ENCODE results near the gene ZNF697. TPM values are rescaled to one million over a fixed set of nuclear protein-coding genes. Genes with fewer than 3 reads are reported as not detected.
A peak's percentile ranks its signal among the peaks of the same experiment; 100 is the strongest.
"Not testable (repeated sequence)": the region's sequence is repeated elsewhere in the genome, so short reads cannot be mapped to it uniquely, and the experiment has no call there.

ZNF697 gene
- total RNA-seq, 2 experiments from 2014 or later: 0.41 to 0.59 TPM

DNA sequence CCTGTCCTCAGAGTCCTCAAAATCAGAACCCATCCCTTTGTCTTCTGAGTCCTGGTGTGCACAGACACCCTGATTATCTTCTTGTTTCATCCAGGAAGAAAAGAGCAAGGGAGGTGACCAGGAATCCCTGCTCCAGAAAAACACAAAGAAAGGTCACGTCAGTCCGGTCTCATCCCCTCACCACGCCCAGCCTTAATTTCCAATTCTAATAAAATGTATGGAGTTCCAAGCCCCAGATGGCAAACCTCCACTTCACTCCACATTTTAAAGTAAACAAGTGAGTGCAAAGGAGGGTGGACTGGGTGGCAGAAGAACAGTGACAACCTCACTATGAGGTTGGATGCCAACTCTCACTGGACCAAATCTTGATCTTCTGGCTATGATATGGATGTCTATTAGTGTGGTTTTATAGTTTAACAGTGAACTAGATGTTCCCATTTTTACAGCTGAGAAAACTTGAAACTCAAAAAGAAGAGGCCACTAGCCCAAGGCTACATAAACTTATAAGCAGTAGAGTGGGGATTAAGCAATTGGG lies 22.0 kb downstream of the ZNF697 start:
- DNase-seq: no peak
- Mint-ChIP-seq H3K4me3 (no peak overlapping the region), H3K36me3 (ENCODE audit: low read depth) (peaks cover 3% of the 10 kb centered on the region), H3K27ac (no peak overlapping the region), H3K27me3 (ENCODE audit: low read depth) (peaks cover 25% of the 10 kb centered on the region), H3K9me3 (peaks cover 3% of the 10 kb centered on the region), H3K4me1 (ENCODE audit: low read depth) (no peaks in the 10 kb centered on the region)
- intact Hi-C loops (cut with micrococcal nuclease): no loop called here
- CTCF ChIA-PET: no interaction called here

DNA sequence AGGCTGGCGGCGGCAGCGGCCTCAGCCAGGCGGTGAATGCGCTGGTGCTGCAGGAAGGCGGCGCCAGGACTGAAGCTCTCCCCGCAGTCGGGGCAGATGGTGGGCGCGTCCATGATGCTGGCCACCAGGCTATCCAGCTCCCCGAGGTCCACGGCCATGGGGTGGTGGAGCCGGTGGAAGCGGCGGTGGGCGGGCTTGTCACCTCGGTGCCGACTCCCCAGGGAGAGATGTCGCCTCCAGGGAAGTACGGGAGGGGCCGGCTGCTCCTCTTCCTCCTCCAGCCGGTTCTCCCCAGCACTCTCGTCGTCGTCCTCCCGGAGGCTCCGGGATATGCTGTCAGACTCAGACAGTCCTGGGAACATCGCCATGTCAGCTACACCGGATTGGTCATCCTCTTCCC lies 24.4 kb downstream of the ZNF697 start:
- Mint-ChIP-seq H3K36me3 (ENCODE audit: low read depth) (peaks cover 3% of the 10 kb centered on the region), H3K27ac (no peak overlapping the region), H3K4me1 (ENCODE audit: low read depth) (no peaks in the 10 kb centered on the region), H3K27me3 (ENCODE audit: low read depth) (peaks cover 6% of the 10 kb centered on the region), H3K9me3 (peaks cover 3% of the 10 kb centered on the region), H3K4me3 (no peak overlapping the region)
- DNase-seq: no peak
- CTCF ChIA-PET: no interaction called here
- intact Hi-C loops (cut with micrococcal nuclease): no loop called here

DNA sequence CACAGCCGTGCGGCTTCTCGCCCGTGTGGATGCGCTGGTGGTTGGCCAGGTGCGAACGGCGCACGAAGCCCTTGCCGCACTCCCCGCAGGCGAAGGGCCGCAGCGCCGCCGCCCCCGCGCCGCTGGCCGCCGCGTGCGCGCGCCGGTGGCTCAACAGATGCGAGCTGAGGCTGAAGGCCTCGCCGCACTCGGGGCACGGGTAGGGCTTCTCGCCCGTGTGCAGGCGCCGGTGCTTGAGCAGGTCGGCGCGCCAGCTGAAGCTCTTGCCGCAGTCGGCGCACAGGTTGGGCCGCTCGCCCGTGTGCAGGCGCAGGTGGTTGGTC lies 24.9 kb downstream of the ZNF697 start:
- no peak overlapping the region for H3K27ac Mint-ChIP-seq
- DNase-seq: no peak
- peaks cover 3% of the 10 kb centered on the region for H3K36me3 Mint-ChIP-seq (ENCODE audit: low read depth)
- H3K9me3 Mint-ChIP-seq: peaks cover 3% of the 10 kb centered on the region
- CTCF ChIA-PET: no interaction called here
- intact Hi-C loops (cut with micrococcal nuclease): no loop called here
- peaks cover under 1% of the 10 kb centered on the region for H3K27me3 Mint-ChIP-seq (ENCODE audit: low read depth)
- no peak overlapping the region for H3K4me3 Mint-ChIP-seq
- no peaks in the 10 kb centered on the region for H3K4me1 Mint-ChIP-seq (ENCODE audit: low read depth)

DNA sequence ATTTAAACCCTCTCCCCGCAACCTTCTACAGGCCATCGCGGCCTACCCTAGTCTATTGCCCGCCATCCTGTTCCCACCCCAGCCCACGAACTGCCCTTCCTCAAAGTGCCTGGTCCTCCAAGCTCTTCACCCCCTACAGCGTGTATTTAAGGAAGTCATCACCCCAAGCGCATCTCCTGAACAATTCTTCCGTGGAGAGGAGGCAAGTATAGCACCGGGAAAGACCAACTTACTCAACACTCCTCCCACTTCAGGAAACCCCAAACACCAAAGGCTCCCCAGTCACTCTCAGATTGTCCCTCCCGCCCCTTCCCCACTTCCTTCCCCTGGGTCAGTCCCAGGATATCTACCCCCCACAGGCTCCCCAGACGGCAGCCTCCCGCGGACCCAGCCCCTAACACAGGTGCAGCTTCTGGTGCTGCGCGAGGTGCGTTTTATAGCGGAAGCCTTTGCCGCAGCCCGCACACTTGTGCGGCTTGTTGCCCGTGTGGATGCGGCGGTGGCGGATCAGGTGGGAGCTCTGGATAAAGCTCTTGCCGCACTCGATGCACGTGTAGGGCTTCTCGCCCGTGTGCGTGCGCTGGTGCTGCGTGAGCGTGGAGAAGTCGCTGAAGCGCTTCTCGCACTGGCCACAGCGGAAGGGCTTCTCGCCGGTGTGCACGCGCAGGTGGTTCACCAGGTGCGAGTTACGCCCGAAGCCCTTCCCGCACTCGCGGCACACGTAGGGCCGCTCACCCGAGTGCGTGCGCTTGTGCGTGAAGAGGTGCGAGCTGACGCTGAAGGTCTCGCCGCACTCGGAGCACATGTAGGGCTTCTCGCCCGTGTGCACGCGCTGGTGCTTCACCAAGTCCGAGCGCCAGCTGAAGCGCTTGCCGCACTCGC lies 25.5 kb downstream of the ZNF697 start:
- no peak overlapping the region for H3K4me3 Mint-ChIP-seq
- H3K9me3 Mint-ChIP-seq: peaks cover 3% of the 10 kb centered on the region
- no peak overlapping the region for H3K27ac Mint-ChIP-seq
- CTCF ChIA-PET: no interaction called here
- H3K36me3 Mint-ChIP-seq (ENCODE audit: low read depth): peaks cover 3% of the 10 kb centered on the region
- intact Hi-C loops (cut with micrococcal nuclease): no loop called here
- no peaks in the 10 kb centered on the region for H3K4me1 Mint-ChIP-seq (ENCODE audit: low read depth)
- H3K27me3 Mint-ChIP-seq (ENCODE audit: low read depth): no peaks in the 10 kb centered on the region
- no peak for DNase-seq

DNA sequence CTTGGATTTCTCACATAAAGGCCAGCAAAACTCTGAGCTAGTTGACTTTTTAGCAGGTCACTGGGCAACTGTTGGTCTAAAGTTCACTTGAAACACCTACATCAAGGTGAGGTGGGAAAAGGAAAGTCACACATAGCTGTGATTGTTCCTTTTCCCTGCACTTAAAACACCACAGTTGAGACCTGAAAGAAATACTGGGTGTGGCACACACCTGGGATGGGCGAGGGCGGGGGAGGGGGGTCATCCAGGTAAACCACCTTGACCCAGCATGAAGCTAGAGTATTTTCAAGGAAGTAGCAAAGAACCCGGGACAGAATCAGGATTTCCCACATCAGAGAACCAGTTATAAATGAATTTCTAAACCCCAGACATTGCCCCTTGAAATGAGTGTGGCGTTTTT lies 26.4 kb downstream of the ZNF697 start:
- no peak for DNase-seq
- intact Hi-C loops (cut with micrococcal nuclease): no loop called here
- Mint-ChIP-seq H3K4me3 (no peak overlapping the region), H3K4me1 (ENCODE audit: low read depth) (no peaks in the 10 kb centered on the region), H3K27me3 (ENCODE audit: low read depth) (no peaks in the 10 kb centered on the region), H3K9me3 (peaks cover 3% of the 10 kb centered on the region), H3K27ac (no peak overlapping the region), H3K36me3 (ENCODE audit: low read depth) (peaks cover 3% of the 10 kb centered on the region)
- CTCF ChIA-PET: interaction anchor here (0.6 to 13.5 kb wide), 2 partner anchors 54 to 78 kb away, joined by 7 to 197 read pairs; no protein-coding TSS in a partner anchor

DNA sequence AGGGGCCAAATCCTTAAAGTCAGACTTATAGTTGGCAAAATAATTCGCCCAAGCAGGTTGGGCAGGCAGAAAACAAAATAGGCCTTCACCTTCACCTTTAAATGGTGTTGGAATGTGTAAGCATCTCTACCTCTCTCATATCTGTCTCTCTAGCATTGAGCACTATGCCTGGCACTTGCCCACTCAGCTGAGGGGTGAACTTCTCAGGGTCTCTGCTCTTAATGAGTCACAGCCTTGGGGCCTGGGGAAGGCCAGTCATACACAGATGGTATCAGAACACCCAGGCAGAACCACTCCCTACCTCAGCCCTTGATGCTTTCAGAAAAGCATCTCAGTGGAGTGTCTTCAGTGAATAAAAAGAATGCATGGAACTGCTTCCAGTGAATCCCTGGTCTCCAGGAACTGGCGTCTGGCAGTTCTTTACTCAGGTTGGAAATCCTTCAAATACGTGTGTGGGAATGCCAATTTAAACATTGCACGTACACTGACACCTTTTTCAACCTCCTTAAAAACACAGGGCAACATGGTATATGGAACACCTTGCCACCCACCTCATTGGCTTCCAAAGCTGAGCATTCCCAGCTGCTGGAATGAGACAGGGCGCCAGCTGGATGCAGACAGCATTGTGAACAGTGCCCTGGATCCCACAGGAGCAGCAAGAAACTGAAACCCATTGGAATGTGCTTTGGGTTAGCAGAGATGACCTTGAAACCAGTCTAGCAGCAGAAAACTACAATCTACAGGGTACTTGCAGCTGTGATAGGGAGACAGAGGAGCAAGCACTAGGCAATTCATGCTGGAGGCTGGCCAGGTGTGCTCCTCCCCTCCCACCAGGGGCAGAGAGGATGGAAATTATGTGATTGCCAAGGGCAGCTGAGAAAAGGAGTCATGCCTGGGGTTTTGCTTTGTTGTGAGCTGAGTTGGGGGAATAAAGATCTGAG lies 30.0 kb downstream of the ZNF697 start:
- CTCF ChIA-PET: interaction anchor here (2.0 to 13.5 kb wide), 2 partner anchors 31 to 58 kb away, joined by 5 to 197 read pairs; partner anchors contain the start of gene ZNF697
- DNase-seq: no peak
- Mint-ChIP-seq H3K4me1 (ENCODE audit: low read depth) (no peaks in the 10 kb centered on the region), H3K27me3 (ENCODE audit: low read depth) (no peaks in the 10 kb centered on the region), H3K9me3 (peaks cover 3% of the 10 kb centered on the region), H3K4me3 (no peak overlapping the region), H3K27ac (no peak overlapping the region), H3K36me3 (ENCODE audit: low read depth) (no peaks in the 10 kb centered on the region)
- intact Hi-C loops (cut with micrococcal nuclease): no loop called here

DNA sequence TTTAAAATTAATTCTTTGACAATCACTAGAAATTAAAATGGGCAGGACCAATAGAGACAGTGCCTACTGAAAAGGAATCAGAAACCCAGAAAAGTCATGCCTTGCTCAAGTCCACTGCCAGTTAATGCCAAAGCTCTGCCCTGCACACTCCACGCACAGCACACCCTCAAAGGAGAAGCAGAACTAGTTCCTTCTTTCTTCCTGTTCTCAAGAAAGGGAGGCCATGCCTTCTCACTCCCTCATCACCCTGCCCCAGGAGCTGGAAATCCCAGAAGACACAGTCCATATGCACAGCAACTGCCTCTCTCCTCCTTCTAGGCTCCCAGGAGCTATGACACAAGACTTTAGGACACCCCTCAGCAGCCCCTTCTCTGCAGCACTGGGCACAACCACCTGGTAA lies 31.3 kb downstream of the ZNF697 start:
- H3K27me3 Mint-ChIP-seq (ENCODE audit: low read depth); intact Hi-C loops (cut with micrococcal nuclease); H3K9me3 Mint-ChIP-seq; H3K36me3 Mint-ChIP-seq (ENCODE audit: low read depth); H3K4me3 Mint-ChIP-seq; DNase-seq; H3K4me1 Mint-ChIP-seq (ENCODE audit: low read depth); H3K27ac Mint-ChIP-seq: not testable (repeated sequence)
- CTCF ChIA-PET: interaction anchor here (13.5 kb wide), 1 partner anchor 59 kb away, joined by 197 read pairs; no protein-coding TSS in a partner anchor

DNA sequence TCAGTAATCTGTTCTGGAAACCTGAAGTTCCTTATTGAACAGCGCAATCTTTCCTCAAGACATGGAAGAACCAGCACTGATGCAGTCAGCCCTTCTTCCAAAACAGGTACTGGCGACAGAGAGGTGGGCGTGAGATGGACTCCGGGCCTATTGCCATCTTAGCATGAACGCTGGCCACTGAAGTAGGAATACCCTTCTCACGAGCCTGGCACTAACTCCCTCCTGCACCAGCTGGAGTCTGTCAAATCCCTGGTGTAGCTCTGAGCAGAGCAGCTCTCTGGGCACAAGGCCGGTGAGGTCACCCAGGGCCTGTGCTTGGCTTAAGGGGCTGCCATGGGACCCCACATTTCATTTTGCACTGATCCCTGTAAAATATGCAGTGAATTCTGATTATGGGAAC lies 33.0 kb downstream of the ZNF697 start:
- H3K27ac Mint-ChIP-seq; H3K9me3 Mint-ChIP-seq; H3K36me3 Mint-ChIP-seq (ENCODE audit: low read depth); intact Hi-C loops (cut with micrococcal nuclease); H3K4me1 Mint-ChIP-seq (ENCODE audit: low read depth); DNase-seq; H3K27me3 Mint-ChIP-seq (ENCODE audit: low read depth); H3K4me3 Mint-ChIP-seq: not testable (repeated sequence)
- CTCF ChIA-PET: interaction anchor here (0.6 to 13.5 kb wide), 5 partner anchors 47 to 109 kb away, joined by 3 to 197 read pairs (median 4); no protein-coding TSS in a partner anchor

DNA sequence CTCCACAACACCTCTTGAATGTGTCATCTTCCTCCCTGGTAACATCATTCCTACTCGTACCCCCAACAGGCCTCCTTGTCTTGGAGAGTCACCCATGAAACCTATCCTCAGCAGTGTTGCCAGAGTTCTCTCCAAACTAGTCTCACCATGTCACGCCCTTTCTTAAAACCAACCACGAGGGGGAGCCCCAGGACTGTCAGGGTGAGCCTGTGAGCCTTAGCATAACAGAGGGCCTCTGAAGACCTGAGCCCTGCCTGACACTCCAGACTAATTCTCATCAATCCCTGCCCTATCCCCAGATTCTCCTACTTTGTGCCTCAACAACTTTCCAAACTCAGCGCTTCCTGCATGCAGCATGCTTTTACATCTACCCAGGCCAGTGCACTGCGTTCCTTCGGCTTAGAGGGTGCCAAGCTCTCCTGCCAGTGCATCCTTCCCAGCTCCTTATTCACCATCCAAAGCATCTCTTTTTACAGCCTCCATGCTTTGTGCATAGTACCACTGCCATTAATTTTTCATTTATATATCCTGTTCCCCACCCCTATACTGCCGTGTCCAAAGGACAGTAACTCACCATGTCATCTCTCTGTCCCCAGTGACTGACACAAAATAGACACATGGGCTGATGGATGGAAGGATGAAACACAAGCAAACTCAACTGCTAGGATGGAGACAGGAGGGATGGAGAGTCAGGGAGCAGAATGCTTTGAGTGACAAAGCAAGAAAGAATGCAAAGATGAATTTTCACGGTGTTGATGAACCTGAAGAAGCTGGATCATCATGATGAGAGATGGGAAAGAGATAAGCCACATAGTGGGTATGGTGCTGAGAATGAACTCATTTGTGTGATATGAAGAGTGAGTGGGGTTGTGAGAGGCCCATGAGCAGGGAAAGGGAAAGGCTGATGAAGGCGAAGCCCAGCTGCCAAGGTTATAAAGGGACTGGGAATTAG lies 34.0 kb downstream of the ZNF697 start:
- Mint-ChIP-seq H3K9me3 (no peaks in the 10 kb centered on the region), H3K4me3 (no peak overlapping the region), H3K27me3 (ENCODE audit: low read depth) (no peaks in the 10 kb centered on the region), H3K4me1 (ENCODE audit: low read depth) (no peaks in the 10 kb centered on the region), H3K36me3 (ENCODE audit: low read depth) (no peaks in the 10 kb centered on the region), H3K27ac (no peak overlapping the region)
- intact Hi-C loops (cut with micrococcal nuclease): loop anchor here (1.0 to 5.0 kb wide), 4 partner anchors 49 to 193 kb away; no protein-coding TSS in a partner anchor
- CTCF ChIA-PET: interaction anchor here (0.7 to 13.5 kb wide), 9 partner anchors 35 to 1396 kb away, joined by 3 to 197 read pairs (median 4); partner anchors contain the start of gene ZNF697
- DNase-seq: peak; percentile 86

DNA sequence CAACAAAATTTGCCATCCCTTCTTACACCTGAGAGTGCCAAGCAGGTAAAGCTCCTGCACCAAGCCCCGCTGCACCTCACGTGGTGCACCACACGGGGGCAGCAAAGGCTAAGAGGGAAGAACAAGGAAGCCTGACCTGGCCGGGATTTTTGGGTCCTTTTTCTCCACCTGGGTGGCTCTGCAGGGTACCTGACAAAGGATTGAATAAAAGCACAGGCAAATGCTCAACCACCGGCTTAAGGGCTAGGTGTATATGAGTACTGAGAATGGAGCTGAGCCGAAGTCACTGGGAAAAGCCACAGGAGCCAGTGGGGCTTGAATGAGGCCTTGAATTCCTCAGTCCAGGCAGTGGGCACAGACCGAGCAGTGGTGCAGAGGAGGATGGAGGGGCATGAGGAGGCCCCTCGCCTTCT lies 36.4 kb downstream of the ZNF697 start:
- Mint-ChIP-seq H3K9me3 (no peaks in the 10 kb centered on the region), H3K27me3 (ENCODE audit: low read depth) (no peaks in the 10 kb centered on the region), H3K27ac (no peak overlapping the region), H3K4me1 (ENCODE audit: low read depth) (no peaks in the 10 kb centered on the region), H3K36me3 (ENCODE audit: low read depth) (no peaks in the 10 kb centered on the region), H3K4me3 (no peak overlapping the region)
- CTCF ChIA-PET: interaction anchor here (0.6 to 13.5 kb wide), 9 partner anchors 11 to 242 kb away, joined by 3 to 197 read pairs (median 3); no protein-coding TSS in a partner anchor
- intact Hi-C loops (cut with micrococcal nuclease): loop anchor here (2.0 to 5.0 kb wide), 3 partner anchors 131 to 325 kb away; no protein-coding TSS in a partner anchor
- peak; percentile 88 for DNase-seq

DNA sequence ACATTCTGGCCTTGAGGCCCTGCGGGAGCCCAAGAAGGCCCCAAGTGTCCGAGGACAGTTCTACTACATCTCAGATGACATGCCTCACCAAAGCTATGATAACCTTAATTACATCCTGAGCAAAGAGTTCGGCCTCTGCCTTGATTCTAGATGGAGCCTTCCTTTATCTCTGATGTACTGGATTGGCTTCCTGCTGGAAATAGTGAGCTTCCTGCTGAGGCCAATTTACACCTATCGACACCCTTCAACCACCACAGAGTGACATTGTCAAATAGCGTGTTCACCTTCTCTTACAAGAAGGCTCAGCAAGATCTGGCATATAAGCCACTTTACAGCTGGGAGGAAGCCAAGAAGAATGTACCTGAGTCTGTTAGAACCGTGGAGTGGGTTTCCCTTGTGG lies 39.2 kb downstream of the ZNF697 start:
- not testable (repeated sequence) for H3K36me3 Mint-ChIP-seq (ENCODE audit: low read depth); DNase-seq; H3K4me1 Mint-ChIP-seq (ENCODE audit: low read depth); H3K27me3 Mint-ChIP-seq (ENCODE audit: low read depth); H3K9me3 Mint-ChIP-seq; H3K27ac Mint-ChIP-seq; H3K4me3 Mint-ChIP-seq
- intact Hi-C loops (cut with micrococcal nuclease): loop anchor here (5.0 kb wide), 1 partner anchor 237 kb away; no protein-coding TSS in a partner anchor
- CTCF ChIA-PET: interaction anchor here (0.7 to 13.5 kb wide), 6 partner anchors 20 to 323 kb away, joined by 3 to 197 read pairs (median 4); no protein-coding TSS in a partner anchor

Data from activated naive CD4-positive, alpha-beta T cell treated with anti-CD3 and anti-CD28 coated beads for 36 hours (primary cell).